Hepatocyte (in vitro differentiated cells): ENCODE results near the gene GUCA1C.

ENCODE experiments used
- CTCF ChIP-seq: fragments of 200-600 bp; sonication (generic); IDR thresholded peaks from 2 replicates; pipeline ENCODE4 v1.5.1; 2016; ENCODE audit warnings: antibody characterized with exemption, mild to moderate bottlenecking; ENCODE audit not compliant: poor library complexity
- EZH2phosphoT487 ChIP-seq: fragments of 200-600 bp; sonication (generic); IDR thresholded peaks from one replicate; pipeline ENCODE4 v1.6.1; 2018; ENCODE audit warnings: antibody characterized with exemption, mild to moderate bottlenecking, low read depth, moderate library complexity; ENCODE audit not compliant: unreplicated experiment, severe bottlenecking

DNA sequence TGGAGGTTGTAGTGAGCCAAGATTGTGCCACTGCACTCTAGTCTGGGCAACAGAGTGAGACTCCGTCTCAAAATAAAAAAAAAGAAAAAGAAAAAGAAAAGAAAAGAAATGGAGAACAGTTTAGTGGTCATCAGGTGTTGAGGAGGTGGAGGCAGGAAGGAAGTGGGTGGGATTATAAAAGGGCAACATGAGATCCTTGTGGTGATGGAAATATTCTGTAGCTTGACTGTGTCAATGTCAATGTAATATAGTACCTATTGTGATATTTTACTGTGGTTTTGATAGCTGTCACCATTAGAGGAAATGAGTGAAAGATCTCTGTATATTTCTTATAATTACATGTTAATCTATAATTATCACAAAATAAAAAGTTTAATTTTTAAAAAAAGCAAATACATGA, 70.3 kb downstream of the GUCA1C start:
- TF ChIP-seq CTCF, result no peak
- TF ChIP-seq EZH2phosphoT487, result no peak
